Prostate gland (tissue), 2 donors: ENCODE data around the gene PGM1. TPM values are rescaled to one million over a fixed set of nuclear protein-coding genes. Genes with fewer than 3 reads are reported as not detected.

Source experiments
- DNase-seq: peaks from one replicate; pipeline ENCODE4 v3.0.0-alpha.2; 2019; ENCODE audit warnings: low spot score
- H3K27ac ChIP-seq, 2 donors: fragments of 200-600 bp; sonication (generic); 2 replicates each; pipeline ENCODE4 v1.5.1; 2017 to 2019
- H3K27me3 ChIP-seq: fragments of 200-600 bp; sonication (generic); replicated peaks from 2 replicates; pipeline ENCODE4 v1.5.1; 2019; ENCODE audit not compliant: insufficient read depth
- H3K36me3 ChIP-seq, 2 donors: fragments of 200-600 bp; sonication (generic); 1 replicate in 1 of 2; 2 replicates in 1 of 2; pipeline versions ENCODE4 v1.5.1 to v1.8.1; 2017 to 2019
- H3K4me1 ChIP-seq: fragments of 200-600 bp; sonication (generic); replicated peaks from 2 replicates; pipeline ENCODE4 v1.5.1; 2019
- H3K4me3 ChIP-seq, 2 donors: fragments of 200-600 bp; sonication (generic); 2 replicates each; pipeline ENCODE4 v1.5.1; 2017 to 2019
- H3K9me3 ChIP-seq: fragments of 200-600 bp; sonication (generic); 2 replicates; pipeline ENCODE4 v1.5.1; 2017
- CTCF ChIP-seq, 4 experiments: fragments of 200-600 bp in 2 of 4; fragments of 450-650 bp in 2 of 4; sonication (generic) in 2 of 4; IDR thresholded peaks; 1 replicate in 3 of 4; 2 replicates in 1 of 4; pipeline ENCODE4 v1.5.1; 2016 to 2019; ENCODE audit warnings: antibody characterized with exemption in 4 of 4, mild to moderate bottlenecking in 2 of 4, moderate library complexity in 2 of 4
- POLR2A ChIP-seq: fragments of 450-650 bp; IDR thresholded peaks from one replicate; pipeline ENCODE4 v1.6.1; 2016; ENCODE audit warnings: antibody characterized with exemption, mild to moderate bottlenecking
- POLR2AphosphoS5 ChIP-seq: sonication (generic); formaldehyde crosslinking; IDR thresholded peaks from one replicate; pipeline ENCODE4 v1.6.1; 2017; ENCODE audit warnings: antibody characterized with exemption
- WGBS: methylation state at CpG from one replicate; pipeline ENCODE4 v1.1.5; 2018; 5-methylcytosine and 5-hydroxymethylcytosine counted together
- intact Hi-C: fragments of 100-400 bp; cut with DNase I; formaldehyde crosslinking; loops from one replicate; pipeline ENCODE4 v1.14.2; 2022
- total RNA-seq, 2 donors: library from RNA; depleted of rRNA; stranded (reverse); fragments of >200 nt; gene quantifications; one replicate each; pipeline ENCODE4 v1.1.0, GENCODE V29; 2016

PGM1 gene
- total RNA-seq, 2 donors from 2014 or later = 49.5 to 54.7 TPM

- Histone ChIP-seq H3K36me3 (no peaks in the 10 kb centered on the region), H3K9me3 (no peaks in the 10 kb centered on the region), H3K4me3 (no peak overlapping the region), H3K4me1 (no peaks in the 10 kb centered on the region), H3K27me3 (no peaks in the 10 kb centered on the region), H3K27ac (no peak overlapping the region)
- DNase-seq = no peak
- intact Hi-C loops = no loop called here
- 94% methylated on average over 5 of the region's 5 CpGs for WGBS
- TF ChIP-seq POLR2A (no peak), CTCF (IDR thresholded peaks at IDR 0.05) (no peak)
Measured at GRCh38 chr1:63599799-63600198, 6.6 kb downstream of the PGM1 start.

GRCh38 chr1:63600248-63600647, 7.0 kb downstream of the PGM1 start:
- no peak for TF ChIP-seq POLR2A
- no peak for TF ChIP-seq CTCF (IDR thresholded peaks at IDR 0.05)
- no peak for TF ChIP-seq POLR2AphosphoS5
- Histone ChIP-seq H3K4me3 (no peak overlapping the region), H3K36me3 (no peaks in the 10 kb centered on the region), H3K9me3 (no peaks in the 10 kb centered on the region), H3K27ac (no peak overlapping the region), H3K4me1 (no peaks in the 10 kb centered on the region), H3K27me3 (no peaks in the 10 kb centered on the region)
- 53% methylated on average over 5 of the region's 5 CpGs for WGBS
- intact Hi-C loops = no loop called here
- DNase-seq = no peak

- no peak for DNase-seq
- no peaks in the 10 kb centered on the region for H3K9me3 ChIP-seq
- no peaks in the 10 kb centered on the region for H3K27me3 ChIP-seq
- no peaks in the 10 kb centered on the region for H3K4me1 ChIP-seq
- no peak overlapping the region for H3K4me3 ChIP-seq
- no peaks in the 10 kb centered on the region for H3K36me3 ChIP-seq
- WGBS = 81% methylated on average over 3 of the region's 3 CpGs
- no peak for TF ChIP-seq POLR2AphosphoS5
- no peak for TF ChIP-seq POLR2A
- no peak for TF ChIP-seq CTCF (IDR thresholded peaks at IDR 0.05)
- intact Hi-C loops = no loop called here
- H3K27ac ChIP-seq = no peak overlapping the region
Measured at GRCh38 chr1:63601061-63601460, 7.8 kb downstream of the PGM1 start.

- Histone ChIP-seq H3K27ac (no peak overlapping the region), H3K36me3 (no peaks in the 10 kb centered on the region), H3K9me3 (no peaks in the 10 kb centered on the region), H3K4me3 (no peak overlapping the region), H3K27me3 (no peaks in the 10 kb centered on the region), H3K4me1 (no peaks in the 10 kb centered on the region)
- no peak for DNase-seq
- WGBS = 84% methylated on average over 4 of the region's 4 CpGs
- intact Hi-C loops = no loop called here
- no peak for TF ChIP-seq CTCF (IDR thresholded peaks at IDR 0.05)
- no peak for TF ChIP-seq POLR2AphosphoS5
- TF ChIP-seq POLR2A = no peak
Measured at GRCh38 chr1:63601463-63601862, 8.3 kb downstream of the PGM1 start.

- Histone ChIP-seq H3K4me1 (no peaks in the 10 kb centered on the region), H3K9me3 (no peaks in the 10 kb centered on the region), H3K36me3 (no peaks in the 10 kb centered on the region), H3K27me3 (no peaks in the 10 kb centered on the region), H3K4me3 (no peak overlapping the region), H3K27ac (no peak overlapping the region)
- no peak for TF ChIP-seq POLR2A
- no peak for TF ChIP-seq CTCF (IDR thresholded peaks at IDR 0.05)
- no peak for TF ChIP-seq POLR2AphosphoS5
- 87% methylated on average over 1 of the region's 1 CpG for WGBS
- intact Hi-C loops = no loop called here
- no peak for DNase-seq
Measured at GRCh38 chr1:63601912-63602311, 8.7 kb downstream of the PGM1 start.
